ENCODE measurements around the gene TPD52L1. TPM values are rescaled to one million over a fixed set of nuclear protein-coding genes. Genes with fewer than 3 reads are reported as not detected.

TPD52L1 gene
- total and polyA plus RNA-seq, 2 donors (not counting 3 experiments of a cell fraction or from before 2014, with no cell fraction given): 0.29 to 0.37 TPM

DNA sequence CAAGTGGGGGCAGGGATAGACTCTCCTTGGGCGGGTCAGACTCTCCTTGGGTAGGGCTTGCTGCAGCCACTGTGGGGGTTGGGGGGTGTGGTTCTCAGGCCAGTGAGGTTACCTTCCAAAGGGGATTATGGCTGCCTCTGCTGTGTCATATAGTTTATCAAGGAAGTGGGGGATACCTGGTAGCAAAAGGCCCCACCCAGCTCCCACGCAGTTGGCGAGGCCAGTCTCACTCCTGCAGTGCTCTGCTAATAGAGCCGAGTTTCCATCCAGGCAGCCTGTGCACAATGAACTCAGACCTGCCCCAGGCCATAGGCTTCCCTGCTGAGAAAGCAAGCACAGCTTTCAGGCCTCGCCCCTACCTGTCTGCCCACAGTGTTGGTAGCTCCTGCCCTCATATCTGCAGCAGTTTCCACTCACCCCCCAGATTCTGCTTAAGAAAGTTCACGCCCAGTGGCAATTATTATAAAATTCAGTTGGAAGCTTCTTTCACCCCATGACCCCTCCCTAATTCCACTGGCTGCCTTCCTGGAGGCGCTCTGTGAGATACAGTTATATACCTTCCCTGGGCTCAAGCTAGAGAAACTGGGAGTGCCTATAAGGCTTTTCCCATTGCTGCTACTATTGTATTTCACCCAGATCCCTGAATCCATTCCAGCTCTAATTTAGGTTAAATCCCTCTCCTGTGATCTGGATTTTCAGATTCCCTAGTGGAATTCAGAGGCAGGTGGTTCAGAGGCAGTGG is 92.1 kb downstream of the TPD52L1 start:
- intact Hi-C loops (cut with micrococcal nuclease) (no loop called here), dilution Hi-C loops (cut with MboI; ENCODE audit: extremely low pct_ligation_motif_present, low sequenced_read_pairs) (no loop called here)
- Histone ChIP-seq H3K27me3 (ENCODE audit: control insufficient read depth in 2 of 2, insufficient read depth in 2 of 2, low read length in 2 of 2) (peaks cover 0 to 2% of the 10 kb centered on the region in 2 experiments), H3K9ac (replicated peaks; ENCODE audit: extremely low read depth, insufficient read depth, low read length) (no peak overlapping the region), H4K20me1 (replicated peaks; ENCODE audit: control insufficient read depth, extremely low read depth, insufficient read depth, low read length) (no peaks in the 10 kb centered on the region), H3K79me2 (ENCODE audit: control insufficient read depth, insufficient read depth, low read length) (no peaks in the 10 kb centered on the region), H3K27ac (ENCODE audit: insufficient read depth, low read depth, low read length) (no peak overlapping the region), H3K4me1 (ENCODE audit: control insufficient read depth, extremely low read depth, insufficient read depth, low read length) (no peaks in the 10 kb centered on the region), H3K36me3 (ENCODE audit: control insufficient read depth in 2 of 2, extremely low read depth in 1 of 2, insufficient read depth in 2 of 2, low read length in 2 of 2) (no peaks in the 10 kb centered on the region), H3K4me3 (replicated peaks in 1 of 3; ENCODE audit: insufficient read depth in 1 of 3, low read depth in 1 of 3, low read length in 3 of 3) (no peak overlapping the region), H3K9me1 (replicated peaks; ENCODE audit: control insufficient read depth, extremely low read depth, insufficient read depth, low read length) (no peaks in the 10 kb centered on the region), H3K4me2 (ENCODE audit: insufficient read depth, low read length) (no peak overlapping the region), H3K9me3 (replicated peaks; ENCODE audit: control insufficient read depth, insufficient read depth, low read length) (no peaks in the 10 kb centered on the region), H2AFZ (ENCODE audit: low read depth, low read length) (no peak overlapping the region)
- ChIA-PET POLR2A (no interaction called here), CTCF (interaction anchor here (1.5 kb wide), 1 partner anchor 54 kb away, joined by 5 read pairs; no protein-coding TSS in a partner anchor)
- DNase-seq (ENCODE audit: low read depth, low spot score) (no peak), FAIRE-seq (no peak)
- no TSS peak for BruUV-seq (replicated peaks)
- TF ChIP-seq, protein P1, sequence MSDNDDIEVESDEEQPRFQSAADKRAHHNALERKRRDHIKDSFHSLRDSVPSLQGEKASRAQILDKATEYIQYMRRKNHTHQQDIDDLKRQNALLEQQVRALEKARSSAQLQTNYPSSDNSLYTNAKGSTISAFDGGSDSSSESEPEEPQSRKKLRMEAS (IDR thresholded peaks at IDR 0.05; ENCODE audit: insufficient read depth, insufficient read length): no peak
- no peak for TF ChIP-seq POLR2AphosphoS5 (IDR thresholded peaks at IDR 0.05; ENCODE audit: insufficient read depth, low read depth, low read length)
- TF ChIP-seq EZH2 (IDR thresholded peaks at IDR 0.05; ENCODE audit: borderline replicate concordance, low read depth, low read length, severe bottlenecking): no peak
- TF ChIP-seq MYC (IDR thresholded peaks at IDR 0.05; ENCODE audit: low read depth, low read length): no peak
- TF ChIP-seq GATA2 (IDR thresholded peaks at IDR 0.05; ENCODE audit: insufficient read depth, insufficient read length, low read depth, low read length): no peak
- TF ChIP-seq POLR2A (IDR thresholded peaks at IDR 0.05; ENCODE audit: low read depth, low read length): no peak
- TF ChIP-seq, protein P2, sequence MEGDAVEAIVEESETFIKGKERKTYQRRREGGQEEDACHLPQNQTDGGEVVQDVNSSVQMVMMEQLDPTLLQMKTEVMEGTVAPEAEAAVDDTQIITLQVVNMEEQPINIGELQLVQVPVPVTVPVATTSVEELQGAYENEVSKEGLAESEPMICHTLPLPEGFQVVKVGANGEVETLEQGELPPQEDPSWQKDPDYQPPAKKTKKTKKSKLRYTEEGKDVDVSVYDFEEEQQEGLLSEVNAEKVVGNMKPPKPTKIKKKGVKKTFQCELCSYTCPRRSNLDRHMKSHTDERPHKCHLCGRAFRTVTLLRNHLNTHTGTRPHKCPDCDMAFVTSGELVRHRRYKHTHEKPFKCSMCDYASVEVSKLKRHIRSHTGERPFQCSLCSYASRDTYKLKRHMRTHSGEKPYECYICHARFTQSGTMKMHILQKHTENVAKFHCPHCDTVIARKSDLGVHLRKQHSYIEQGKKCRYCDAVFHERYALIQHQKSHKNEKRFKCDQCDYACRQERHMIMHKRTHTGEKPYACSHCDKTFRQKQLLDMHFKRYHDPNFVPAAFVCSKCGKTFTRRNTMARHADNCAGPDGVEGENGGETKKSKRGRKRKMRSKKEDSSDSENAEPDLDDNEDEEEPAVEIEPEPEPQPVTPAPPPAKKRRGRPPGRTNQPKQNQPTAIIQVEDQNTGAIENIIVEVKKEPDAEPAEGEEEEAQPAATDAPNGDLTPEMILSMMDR (IDR thresholded peaks at IDR 0.05; ENCODE audit: extremely low read depth in 1 of 2, insufficient read depth in 1 of 2, low read depth in 1 of 2, low read length in 2 of 2): no peak
- TF ChIP-seq JUN (IDR thresholded peaks at IDR 0.05; ENCODE audit: borderline replicate concordance, insufficient read depth, insufficient read length, low read depth): no peak
- no peak for TF ChIP-seq FOS (IDR thresholded peaks at IDR 0.05; ENCODE audit: borderline replicate concordance, insufficient read depth, low read length)

Data from endothelial cell of umbilical vein (primary cell).